PC-3 (cell line): ENCODE measurements around the gene CELF2. TPM values are rescaled to one million over a fixed set of nuclear protein-coding genes. Genes with fewer than 3 reads are reported as not detected.
"Not testable (repeated sequence)": the region's sequence is repeated elsewhere in the genome, so short reads cannot be mapped to it uniquely, and the experiment has no call there.

Experiments
- ATAC-seq: fragments of 200-7000 bp; cut with Tn5 transposase; 2 replicates; pipeline ENCODE4 v1.9.1; 2020; ENCODE audit warnings: mild to moderate bottlenecking, moderate library complexity
- BruUV-seq: library from RNA; stranded (reverse); fragments of 400-500 nt; replicated peaks from 2 replicates; lab custom pipeline; 2021; lab: Mats Ljungman, UMichigan
- CTCF ChIA-PET: fragments of 300-600 bp; sonication (Branson Sonifier 250); formaldehyde crosslinking; loops from one replicate; lab custom pipeline; 2022; ENCODE audit warnings: antibody characterized with exemption; lab: Charles Lee
- POLR2A ChIA-PET: fragments of 300-600 bp; sonication (Branson Sonifier 250); formaldehyde crosslinking; loops from one replicate; lab custom pipeline; 2022; ENCODE audit warnings: antibody characterized with exemption; ENCODE audit not compliant: unreplicated experiment; lab: Charles Lee
- DNase-seq: peaks from one replicate; pipeline ENCODE4 v3.0.0-alpha.2; 2015
- H2AFZ ChIP-seq: fragments of 300-600 bp; sonication (generic); 2 replicates; pipeline ENCODE4 v1.6.0; 2016; ENCODE audit warnings: antibody characterized with exemption, low read length
- H3F3A ChIP-seq: fragments of 300-600 bp; sonication (generic); one replicate; pipeline ENCODE4 v1.6.0; 2017; ENCODE audit warnings: antibody characterized with exemption, low read length, control low read depth, mild to moderate bottlenecking; ENCODE audit not compliant: unreplicated experiment
- H3K27ac ChIP-seq: fragments of 300-600 bp; sonication (generic); 2 replicates; pipeline ENCODE4 v1.5.1; 2016; ENCODE audit warnings: mild to moderate bottlenecking, low read length
- H3K27me3 ChIP-seq: fragments of 300-600 bp; sonication (generic); 2 replicates; pipeline ENCODE4 v1.6.1; 2016; ENCODE audit warnings: low read length, mixed read lengths
- H3K36me3 ChIP-seq: fragments of 300-600 bp; sonication (generic); 2 replicates; pipeline ENCODE4 v1.6.1; 2016; ENCODE audit warnings: low read depth, mixed run types, low read length, mixed read lengths
- H3K4me1 ChIP-seq: fragments of 300-600 bp; sonication (generic); 2 replicates; pipeline ENCODE4 v1.5.1; 2016; ENCODE audit warnings: low read length; ENCODE audit not compliant: insufficient read depth
- H3K4me2 ChIP-seq: fragments of 300-600 bp; sonication (generic); 2 replicates; pipeline ENCODE4 v1.6.0; 2016; ENCODE audit warnings: low read length
- H3K4me3 ChIP-seq: fragments of 300-600 bp; sonication (generic); 2 replicates; pipeline ENCODE4 v1.5.1; 2016; ENCODE audit warnings: mild to moderate bottlenecking, low read length, mixed read lengths
- H3K79me2 ChIP-seq: fragments of 300-600 bp; sonication (generic); 2 replicates; pipeline ENCODE4 v1.6.1; 2017; ENCODE audit warnings: low read length, mixed read lengths
- H3K9ac ChIP-seq: fragments of 300-600 bp; sonication (generic); 2 replicates; pipeline ENCODE4 v1.6.0; 2016; ENCODE audit warnings: mild to moderate bottlenecking, low read length
- H3K9me2 ChIP-seq: fragments of 300-600 bp; sonication (generic); replicated peaks from 2 replicates; pipeline ENCODE4 v1.6.1; 2016; ENCODE audit warnings: mixed run types, low read length, mixed read lengths
- H3K9me3 ChIP-seq: fragments of 300-600 bp; sonication (generic); 2 replicates; pipeline ENCODE4 v1.6.1; 2016; ENCODE audit warnings: low read length, mixed read lengths
- H4K20me1 ChIP-seq: fragments of 300-600 bp; sonication (generic); 2 replicates; pipeline ENCODE4 v1.6.1; 2016; ENCODE audit warnings: low read length, mixed read lengths
- CTCF ChIP-seq: fragments of 300-600 bp; sonication (generic); conservative IDR thresholded peaks from 2 replicates; pipeline ENCODE4 v1.5.1; 2017; ENCODE audit warnings: antibody characterized with exemption, low read depth, mild to moderate bottlenecking, low read length
- EZH2 ChIP-seq: fragments of 300-600 bp; sonication (generic); IDR thresholded peaks from one replicate; pipeline ENCODE4 v1.6.1; 2017; ENCODE audit warnings: antibody characterized with exemption, mild to moderate bottlenecking, low read length; ENCODE audit not compliant: unreplicated experiment
- EZH2phosphoT487 ChIP-seq: fragments of 300-600 bp; sonication (generic); IDR thresholded peaks from 2 replicates; pipeline ENCODE4 v1.6.1; 2018; ENCODE audit warnings: mild to moderate bottlenecking, antibody characterized with exemption, low read length, borderline replicate concordance
- intact Hi-C: fragments of 100-400 bp; cut with micrococcal nuclease; formaldehyde crosslinking; loops from 2 replicates; pipeline ENCODE4 v1.9.0; 2023
- total RNA-seq: library from RNA; depleted of rRNA; stranded (reverse); fragments of >200 nt; gene quantifications from 2 replicates; pipeline ENCODE4 v1.2.3, GENCODE V29; 2014

CELF2 gene
- total RNA-seq, 1 experiment from 2014 or later: not detected

- ChIA-PET POLR2A (no interaction called here), CTCF (no interaction called here)
- no peak overlapping the region for H2AFZ ChIP-seq
- no peak overlapping the region for H3K27ac ChIP-seq
- H3K4me1 ChIP-seq: no peaks in the 10 kb centered on the region
- H3K4me2 ChIP-seq: no peak overlapping the region
- H3K36me3 ChIP-seq: no peaks in the 10 kb centered on the region
- intact Hi-C loops: no loop called here
- DNase-seq (no peak), ATAC-seq (no peak)
- H3K9ac ChIP-seq: no peak overlapping the region
- H3K4me3 ChIP-seq: no peak overlapping the region
- no peaks in the 10 kb centered on the region for H3F3A ChIP-seq
- no peaks in the 10 kb centered on the region for H3K9me3 ChIP-seq
- H3K9me2 ChIP-seq: no peaks in the 10 kb centered on the region
- no peaks in the 10 kb centered on the region for H4K20me1 ChIP-seq
- no peaks in the 10 kb centered on the region for H3K79me2 ChIP-seq
- BruUV-seq: no TSS peak
- TF ChIP-seq EZH2phosphoT487 (no peak), EZH2 (no peak), CTCF (no peak)
- no peaks in the 10 kb centered on the region for H3K27me3 ChIP-seq
Observed at GRCh38 chr10:11125004-11125403, 107.3 kb downstream of the CELF2 start.

- CTCF ChIA-PET, H3K4me1 ChIP-seq, H3K36me3 ChIP-seq, ATAC-seq, H3K9ac ChIP-seq, POLR2A ChIA-PET, DNase-seq, H2AFZ ChIP-seq, H3K4me3 ChIP-seq, intact Hi-C loops, H3K9me2 ChIP-seq, H3K27me3 ChIP-seq, H3F3A ChIP-seq, BruUV-seq, H4K20me1 ChIP-seq, H3K9me3 ChIP-seq, H3K27ac ChIP-seq, H3K79me2 ChIP-seq, H3K4me2 ChIP-seq: not testable (repeated sequence)
Observed at GRCh38 chr10:11127017-11127416, 109.3 kb downstream of the CELF2 start.

- no TSS peak for BruUV-seq
- no peak for ATAC-seq
- POLR2A ChIA-PET: no interaction called here
Observed at GRCh38 chr10:11131112-11131639, 113.5 kb downstream of the CELF2 start.

More at GRCh38 chr10:11131112-11131639, 113.5 kb downstream of the CELF2 start:
- intact Hi-C loops: no loop called here
- H3K79me2 ChIP-seq: no peaks in the 10 kb centered on the region
- no peak overlapping the region for H3K4me2 ChIP-seq
- H3K27me3 ChIP-seq: 0 out of 2 replicates have a peak, but pooled peaks cover 4% of the 10 kb centered on the region
- H3K9me3 ChIP-seq: no peaks in the 10 kb centered on the region
- no peak overlapping the region for H3K4me3 ChIP-seq
- no peaks in the 10 kb centered on the region for H3K36me3 ChIP-seq
- TF ChIP-seq EZH2phosphoT487: no peak
- no peak for TF ChIP-seq EZH2
- no peak for TF ChIP-seq CTCF
- H3K9ac ChIP-seq: no peak overlapping the region
- no peak overlapping the region for H2AFZ ChIP-seq
- CTCF ChIA-PET: no interaction called here
- H3K9me2 ChIP-seq: no peaks in the 10 kb centered on the region
- H4K20me1 ChIP-seq: no peaks in the 10 kb centered on the region
- DNase-seq: no peak
- no peaks in the 10 kb centered on the region for H3F3A ChIP-seq
- no peaks in the 10 kb centered on the region for H3K4me1 ChIP-seq
- no peak overlapping the region for H3K27ac ChIP-seq
